Astrocyte (in vitro differentiated cells and primary cell): Measurements from ENCODE around the gene C1orf167. TPM values are rescaled to one million over a fixed set of nuclear protein-coding genes. Genes with fewer than 3 reads are reported as not detected.

Experiments
- DNase-seq: peaks from one replicate; pipeline ENCODE4 v3.0.0-alpha.2; 2010; ENCODE audit warnings: low read depth
- FAIRE-seq: peaks from 2 replicates; lab custom pipeline; 2011; peaks lifted over from hg19 to GRCh38; lab: Jason Lieb, UNC
- H2AFZ ChIP-seq: 2 replicates; pipeline ENCODE4 v1.6.0; 2012; ENCODE audit warnings: low read depth, low read length, inconsistent platforms
- H3K27ac ChIP-seq: 2 replicates; pipeline ENCODE4 v1.5.1; 2011; ENCODE audit warnings: low read depth, low read length, inconsistent platforms
- H3K27me3 ChIP-seq: 2 replicates; pipeline ENCODE4 v1.6.0; 2011; ENCODE audit warnings: low read length, inconsistent platforms; ENCODE audit not compliant: insufficient read depth
- H3K36me3 ChIP-seq: 2 replicates; pipeline ENCODE4 v1.5.1; 2011; ENCODE audit warnings: low read length, inconsistent platforms; ENCODE audit not compliant: insufficient read depth
- H3K4me1 ChIP-seq: 2 replicates; pipeline ENCODE4 v1.5.1; 2011; ENCODE audit warnings: low read length, inconsistent platforms; ENCODE audit not compliant: insufficient read depth
- H3K4me2 ChIP-seq: 2 replicates; pipeline ENCODE4 v1.6.0; 2012; ENCODE audit warnings: low read length, inconsistent platforms
- H3K4me3 ChIP-seq: 2 replicates; pipeline ENCODE4 v1.5.1; 2011; ENCODE audit warnings: low read depth, mild to moderate bottlenecking, low read length, inconsistent platforms; ENCODE audit not compliant: insufficient read depth
- H3K79me2 ChIP-seq: 2 replicates; pipeline ENCODE4 v1.6.0; 2012; ENCODE audit warnings: mild to moderate bottlenecking, low read length, inconsistent platforms; ENCODE audit not compliant: insufficient read depth
- H3K9ac ChIP-seq: 2 replicates; pipeline ENCODE4 v1.6.0; 2012; ENCODE audit warnings: mild to moderate bottlenecking, low read length, inconsistent platforms
- H3K9me3 ChIP-seq: 2 replicates; pipeline ENCODE4 v1.5.1; 2012; ENCODE audit warnings: low read depth, mild to moderate bottlenecking, low read length, inconsistent platforms; ENCODE audit not compliant: insufficient read depth
- H4K20me1 ChIP-seq: 2 replicates; pipeline ENCODE4 v1.6.0; 2012; ENCODE audit warnings: low read length, inconsistent platforms; ENCODE audit not compliant: insufficient read depth
- H3K27ac Mint-ChIP-seq: one replicate; pipeline ENCODE4 v1.8.0; 2021; ENCODE audit warnings: mild to moderate bottlenecking, mixed read lengths; ENCODE audit not compliant: unreplicated experiment
- H3K27me3 Mint-ChIP-seq: one replicate; pipeline ENCODE4 v1.8.0; 2021; ENCODE audit warnings: low read depth, mixed read lengths; ENCODE audit not compliant: unreplicated experiment
- H3K36me3 Mint-ChIP-seq: one replicate; pipeline ENCODE4 v1.8.0; 2021; ENCODE audit warnings: low read depth, mixed read lengths; ENCODE audit not compliant: unreplicated experiment
- H3K4me1 Mint-ChIP-seq: one replicate; pipeline ENCODE4 v1.8.0; 2021; ENCODE audit warnings: low read depth, mixed read lengths; ENCODE audit not compliant: unreplicated experiment
- H3K4me3 Mint-ChIP-seq: one replicate; pipeline ENCODE4 v1.8.0; 2021; ENCODE audit warnings: mild to moderate bottlenecking, moderate library complexity, mixed read lengths; ENCODE audit not compliant: unreplicated experiment
- H3K9me3 Mint-ChIP-seq: one replicate; pipeline ENCODE4 v1.8.0; 2021; ENCODE audit warnings: mild to moderate bottlenecking, mixed read lengths; ENCODE audit not compliant: unreplicated experiment
- CTCF ChIP-seq: IDR thresholded peaks from 2 replicates; pipeline ENCODE4 v1.5.1; 2011; ENCODE audit warnings: low read depth, mild to moderate bottlenecking, inconsistent platforms, low read length, moderate library complexity; ENCODE audit not compliant: insufficient read depth
- EZH2 ChIP-seq: IDR thresholded peaks from 2 replicates; pipeline ENCODE4 v1.6.1; 2012; ENCODE audit warnings: mild to moderate bottlenecking, low read length, inconsistent platforms; ENCODE audit not compliant: insufficient read depth
- total RNA-seq: library from RNA; stranded (reverse); gene quantifications from 2 replicates; pipeline ENCODE4 v1.2.1, GENCODE V29; 2021

Gene C1orf167
- total RNA-seq, 1 donor from 2014 or later: not detected

DNA sequence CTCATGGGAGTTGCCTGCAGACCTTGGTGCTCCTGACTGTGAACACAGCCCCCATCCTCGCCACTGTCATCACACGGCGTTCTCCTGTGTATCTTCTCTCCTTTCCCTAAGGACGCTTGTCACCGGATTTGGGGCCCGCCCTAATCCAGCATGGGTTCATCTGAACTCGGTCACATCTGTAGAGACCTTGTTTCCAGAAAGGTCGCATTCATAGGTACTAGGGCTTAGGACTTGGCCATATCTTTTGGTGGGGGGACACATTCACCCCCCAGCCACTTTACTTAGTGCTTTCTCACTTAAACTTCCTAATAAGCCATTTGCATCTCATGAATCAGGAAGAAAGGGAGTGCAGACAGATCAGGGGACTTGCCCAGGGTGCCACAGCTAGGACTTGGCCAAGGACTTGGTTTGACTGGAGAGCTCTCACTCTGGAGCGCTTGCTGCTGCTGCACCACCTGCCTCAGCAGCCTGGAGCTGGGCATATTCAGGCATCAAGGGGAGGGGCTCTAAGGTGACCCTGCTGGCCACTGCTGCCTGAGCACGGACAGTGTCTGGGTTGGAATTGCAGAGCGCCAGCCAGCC, 75.9 kb downstream of the C1orf167 start:
- FAIRE-seq: no peak

DNA sequence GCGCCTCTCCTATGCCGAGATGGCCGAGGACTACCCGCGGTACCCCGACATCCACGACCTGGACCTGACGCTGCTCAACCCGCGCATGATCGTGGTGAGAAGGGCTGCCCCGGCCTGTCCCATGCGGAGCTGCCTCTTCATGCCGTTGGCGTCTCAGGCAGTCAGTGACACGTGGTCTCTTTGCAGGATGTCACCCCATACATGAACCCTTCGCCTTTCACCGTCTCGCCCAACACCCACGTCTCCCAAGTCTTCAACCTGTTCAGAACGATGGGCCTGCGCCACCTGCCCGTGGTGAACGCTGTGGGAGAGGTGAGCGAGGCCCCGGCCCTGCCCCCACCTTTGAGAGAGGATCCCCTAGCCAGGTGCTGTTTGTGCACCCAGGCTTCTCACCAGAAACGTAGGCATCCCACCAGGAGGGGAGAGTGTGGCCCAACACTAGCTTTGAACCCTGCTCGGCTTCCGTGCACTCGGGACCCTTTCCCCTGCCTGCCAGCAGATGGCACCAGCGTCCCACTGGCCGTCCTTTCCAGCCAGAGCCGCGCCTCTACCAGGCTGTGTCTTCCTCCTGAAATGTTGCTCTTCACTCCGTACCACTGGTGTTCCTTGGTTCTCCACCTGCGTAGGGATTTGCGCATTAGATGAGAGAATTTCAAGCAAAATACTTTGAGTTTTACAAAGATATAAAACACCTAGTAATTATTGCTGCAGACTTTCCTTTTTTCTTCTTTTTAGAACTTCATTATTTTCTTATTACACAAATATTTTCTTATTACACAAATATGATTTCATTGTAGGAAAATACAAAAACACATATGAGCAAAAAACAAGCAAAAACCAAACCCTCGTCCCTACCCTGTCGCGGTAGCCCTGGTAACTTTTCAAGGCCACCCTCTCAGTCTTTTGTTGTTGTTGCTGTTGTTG, 76.6 kb downstream of the C1orf167 start:
- no peak overlapping the region for H3K4me2 ChIP-seq
- no peaks in the 10 kb centered on the region for H3K4me1 ChIP-seq
- H3K27me3 ChIP-seq: no peaks in the 10 kb centered on the region
- H2AFZ ChIP-seq: no peak overlapping the region
- H4K20me1 ChIP-seq: peaks cover 68% of the 10 kb centered on the region
- H3K9me3 ChIP-seq: no peaks in the 10 kb centered on the region
- H3K9me3 Mint-ChIP-seq: no peaks in the 10 kb centered on the region
- DNase-seq: no peak
- no peak overlapping the region for H3K4me3 ChIP-seq
- H3K27me3 Mint-ChIP-seq: no peaks in the 10 kb centered on the region
- H3K79me2 ChIP-seq: no peaks in the 10 kb centered on the region
- peaks cover 20% of the 10 kb centered on the region for H3K36me3 Mint-ChIP-seq
- H3K36me3 ChIP-seq: peaks cover 38% of the 10 kb centered on the region
- FAIRE-seq: no peak
- H3K27ac ChIP-seq: no peak overlapping the region
- peaks cover 10% of the 10 kb centered on the region for H3K4me1 Mint-ChIP-seq
- TF ChIP-seq CTCF: peak; percentile 93
- TF ChIP-seq EZH2: no peak
- H3K4me3 Mint-ChIP-seq: no peak overlapping the region
- H3K27ac Mint-ChIP-seq: peak overlapping the region; percentile 34
- no peak overlapping the region for H3K9ac ChIP-seq

More for the DNA sequence above, 75.9 kb downstream of the C1orf167 start:
- H3K4me1 ChIP-seq: no peaks in the 10 kb centered on the region
- H3K4me3 Mint-ChIP-seq: no peak overlapping the region
- H3K27me3 Mint-ChIP-seq: no peaks in the 10 kb centered on the region
- no peaks in the 10 kb centered on the region for H3K79me2 ChIP-seq
- no peak overlapping the region for H3K4me3 ChIP-seq
- no peak for TF ChIP-seq CTCF
- TF ChIP-seq EZH2: no peak
- no peaks in the 10 kb centered on the region for H3K27me3 ChIP-seq
- DNase-seq: no peak
- H2AFZ ChIP-seq: no peak overlapping the region
- peaks cover 45% of the 10 kb centered on the region for H3K36me3 ChIP-seq
- H3K27ac ChIP-seq: no peak overlapping the region
- H3K9me3 Mint-ChIP-seq: no peaks in the 10 kb centered on the region
- H3K9ac ChIP-seq: no peak overlapping the region
- H3K4me1 Mint-ChIP-seq: peaks cover 10% of the 10 kb centered on the region
- peaks cover 20% of the 10 kb centered on the region for H3K36me3 Mint-ChIP-seq
- no peak overlapping the region for H3K27ac Mint-ChIP-seq
- no peak overlapping the region for H3K4me2 ChIP-seq
- H3K9me3 ChIP-seq: no peaks in the 10 kb centered on the region
- H4K20me1 ChIP-seq: peaks cover 72% of the 10 kb centered on the region

Other genes starting within 250 kb of the C1orf167 start
- gene FBXO2, start 107.8 kb upstream of the C1orf167 start, total RNA-seq: 54.9 and 64.0 TPM in 2 replicates
- gene FBXO44, start 107.3 kb upstream of the C1orf167 start, total RNA-seq: 31.6 and 34.4 TPM in 2 replicates
- gene FBXO6, start 98.0 kb upstream of the C1orf167 start, total RNA-seq: 9.7 and 9.8 TPM in 2 replicates
- gene MAD2L2, start 81.0 kb upstream of the C1orf167 start, total RNA-seq: 29.3 and 30.1 TPM in 2 replicates
- 0.79 and 1.7 TPM in 2 replicates for gene DRAXIN, start 70.5 kb upstream of the C1orf167 start, total RNA-seq
- 38.7 and 46.3 TPM in 2 replicates for gene AGTRAP, start 26.1 kb upstream of the C1orf167 start, total RNA-seq
- gene MTHFR, start 43.8 kb downstream of the C1orf167 start, total RNA-seq: 11.5 and 13.0 TPM in 2 replicates
- 16.7 and 22.4 TPM in 2 replicates for gene CLCN6, start 44.0 kb downstream of the C1orf167 start, total RNA-seq
- gene NPPA, start 85.6 kb downstream of the C1orf167 start, total RNA-seq: not detected in 2 replicates
- gene NPPB, start 96.8 kb downstream of the C1orf167 start, total RNA-seq: 333 and 449 TPM in 2 replicates
- 56.0 and 60.4 TPM in 2 replicates for gene KIAA2013, start 164.2 kb downstream of the C1orf167 start, total RNA-seq
- gene PLOD1, start 172.5 kb downstream of the C1orf167 start, total RNA-seq: 375 and 500 TPM in 2 replicates
- gene MFN2, start 218.3 kb downstream of the C1orf167 start, total RNA-seq: 74.0 and 75.5 TPM in 2 replicates